GM20431 (cell line): ENCODE measurements around the gene POTEG.
"Not testable (repeated sequence)": the region's sequence is repeated elsewhere in the genome, so short reads cannot be mapped to it uniquely, and the experiment has no call there.

Source experiments
- in situ Hi-C: fragments of 300-500 bp; cut with MseI, MboI; formaldehyde crosslinking; loops from one replicate; pipeline ENCODE4 v1.15.0; 2020; ENCODE audit warnings: low sequenced_read_pairs; ENCODE audit not compliant: unreplicated experiment

Gene POTEG

GRCh38 chr14:19434241-19434640 lies at the start of gene POTEG:
Gene POTEG (minus strand): TSS chr14:19434341. CDS start chr14:19434289, 52 bp downstream.
- in situ Hi-C loops = not testable (repeated sequence)

- in situ Hi-C loops = not testable (repeated sequence)
Observed at GRCh38 chr14:19482093-19482492, 48.0 kb upstream of the POTEG start.

GRCh38 chr14:19481421-19481820 lies 47.3 kb upstream of the POTEG start:
- in situ Hi-C loops = not testable (repeated sequence)

GRCh38 chr14:19480491-19480890 lies 46.4 kb upstream of the POTEG start:
- in situ Hi-C loops = not testable (repeated sequence)

- in situ Hi-C loops = not testable (repeated sequence)
Observed at GRCh38 chr14:19445761-19446160, 11.6 kb upstream of the POTEG start.

- in situ Hi-C loops = not testable (repeated sequence)
Observed at GRCh38 chr14:19439826-19440225, 5.7 kb upstream of the POTEG start.

GRCh38 chr14:19439219-19439618 lies 5.1 kb upstream of the POTEG start:
- in situ Hi-C loops = not testable (repeated sequence)

- in situ Hi-C loops = not testable (repeated sequence)
Observed at GRCh38 chr14:19437126-19437443, 2.9 kb upstream of the POTEG start.

- in situ Hi-C loops = not testable (repeated sequence)
Observed at GRCh38 chr14:19436311-19437125, 2.4 kb upstream of the POTEG start.

- in situ Hi-C loops = not testable (repeated sequence)
Observed at GRCh38 chr14:19435852-19436251, 1.7 kb upstream of the POTEG start.

GRCh38 chr14:19434891-19435290 lies 750 bp upstream of the POTEG start:
- in situ Hi-C loops = not testable (repeated sequence)

- in situ Hi-C loops = not testable (repeated sequence)
Observed at GRCh38 chr14:19433765-19434164, 376 bp downstream of the POTEG start.

GRCh38 chr14:19408519-19408918 lies 25.6 kb downstream of the POTEG start:
- in situ Hi-C loops = not testable (repeated sequence)

GRCh38 chr14:19402097-19402496 lies 32.0 kb downstream of the POTEG start:
- in situ Hi-C loops = not testable (repeated sequence)

GRCh38 chr14:19394727-19395126 lies 39.4 kb downstream of the POTEG start:
- in situ Hi-C loops = not testable (repeated sequence)

GRCh38 chr14:19390230-19390629 lies 43.9 kb downstream of the POTEG start:
- in situ Hi-C loops = not testable (repeated sequence)

GRCh38 chr14:19388741-19389140 lies 45.4 kb downstream of the POTEG start:
- in situ Hi-C loops = not testable (repeated sequence)

- in situ Hi-C loops = not testable (repeated sequence)
Observed at GRCh38 chr14:19386996-19387395, 47.1 kb downstream of the POTEG start.

- in situ Hi-C loops = not testable (repeated sequence)
Observed at GRCh38 chr14:19386309-19386708, 47.8 kb downstream of the POTEG start.

GRCh38 chr14:19384088-19384781 lies 49.9 kb downstream of the POTEG start:
- in situ Hi-C loops = not testable (repeated sequence)

- in situ Hi-C loops = not testable (repeated sequence)
Observed at GRCh38 chr14:19383008-19383584, 51.0 kb downstream of the POTEG start.
